IPS-20b (cell line): ENCODE results near the gene PHLPP1.

Source experiments
- H3K27ac ChIP-seq: one replicate; pipeline ENCODE4 v1.5.1; 2013; ENCODE audit warnings: low read length
- H3K27me3 ChIP-seq: 2 replicates; pipeline ENCODE4 v1.6.1; 2013; ENCODE audit warnings: mild to moderate bottlenecking, low read length, inconsistent platforms; ENCODE audit not compliant: insufficient read depth
- H3K36me3 ChIP-seq: 2 replicates; pipeline ENCODE4 v1.6.1; 2013; ENCODE audit warnings: low read depth, mild to moderate bottlenecking, inconsistent platforms, low read length, moderate library complexity; ENCODE audit not compliant: insufficient read depth
- H3K4me1 ChIP-seq: 2 replicates; pipeline ENCODE4 v1.6.1; 2013; ENCODE audit warnings: mild to moderate bottlenecking, control low read depth, inconsistent platforms, low read length, moderate library complexity; ENCODE audit not compliant: insufficient read depth
- H3K4me3 ChIP-seq: 2 replicates; pipeline ENCODE4 v1.5.1; 2013; ENCODE audit warnings: mild to moderate bottlenecking, low read length, inconsistent platforms
- H3K9ac ChIP-seq: 2 replicates; pipeline ENCODE4 v1.6.1; 2013; ENCODE audit warnings: low read depth, mild to moderate bottlenecking, inconsistent platforms, low read length, moderate library complexity
- H3K9me3 ChIP-seq: 2 replicates; pipeline ENCODE4 v1.6.1; 2013; ENCODE audit warnings: mild to moderate bottlenecking, low read depth, low read length, inconsistent platforms; ENCODE audit not compliant: insufficient read depth

Gene PHLPP1

DNA sequence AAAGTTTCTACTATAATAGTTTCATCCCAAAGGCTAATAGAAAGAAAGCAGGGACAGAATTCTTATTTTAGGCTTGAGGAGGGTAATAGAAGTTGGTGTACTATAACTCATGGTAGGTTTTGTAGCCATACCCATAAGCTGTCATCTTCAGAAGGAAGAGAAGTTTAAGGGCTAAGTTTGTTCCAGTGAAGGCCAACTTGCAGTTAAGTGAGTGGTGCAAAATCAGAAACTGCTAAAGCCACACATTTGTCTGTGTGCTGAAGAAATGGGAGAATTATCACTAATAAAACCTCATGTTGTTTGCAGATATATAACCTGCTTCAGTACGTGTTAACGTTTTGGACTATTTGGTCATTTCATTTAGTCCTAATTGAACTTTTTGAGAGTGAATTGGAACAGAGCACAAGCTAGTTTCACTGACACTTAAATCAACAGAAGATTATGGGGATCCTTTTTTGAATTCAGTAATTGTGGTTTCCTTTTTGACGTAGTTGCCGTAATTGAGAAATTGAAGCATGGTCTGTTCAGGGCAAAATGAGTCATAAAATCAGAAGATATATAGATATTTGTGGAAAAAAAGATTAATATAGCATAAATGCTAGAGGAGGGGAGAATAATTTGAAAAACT lies 69.1 kb downstream of the PHLPP1 start:
- Histone ChIP-seq H3K9me3 (no peaks in the 10 kb centered on the region), H3K9ac (no peak overlapping the region), H3K27me3 (no peaks in the 10 kb centered on the region), H3K27ac (no peak overlapping the region), H3K4me1 (peaks cover 73% of the 10 kb centered on the region), H3K4me3 (no peak overlapping the region), H3K36me3 (no peaks in the 10 kb centered on the region)

DNA sequence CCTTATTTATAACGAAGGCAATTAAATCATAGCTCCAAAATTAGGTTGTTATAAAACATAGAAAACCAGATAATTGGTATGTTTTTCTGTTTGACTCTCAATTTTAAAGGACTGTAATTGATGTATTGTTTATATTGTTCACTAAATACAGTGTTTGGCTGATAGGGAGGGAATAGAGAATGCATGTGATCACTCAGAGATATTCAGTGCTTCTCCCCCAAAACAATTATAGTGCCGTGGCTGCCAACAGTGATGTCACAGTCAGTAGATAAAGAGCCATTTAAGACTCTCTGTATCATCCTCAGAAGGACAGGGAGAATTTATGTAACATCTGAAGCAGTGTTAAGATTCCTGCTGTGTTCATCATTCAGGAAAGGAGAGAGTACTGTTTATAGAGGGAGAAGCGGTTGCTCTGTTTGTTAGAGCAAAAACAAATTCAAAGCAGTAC lies 69.6 kb downstream of the PHLPP1 start:
- H3K27ac ChIP-seq, result no peak overlapping the region
- H3K27me3 ChIP-seq, result no peaks in the 10 kb centered on the region
- H3K4me1 ChIP-seq, result peaks cover 74% of the 10 kb centered on the region
- H3K36me3 ChIP-seq, result no peaks in the 10 kb centered on the region
- peak overlapping the region; percentile 29; the same call in 1 of the 2 replicates for H3K9ac ChIP-seq
- no peaks in the 10 kb centered on the region for H3K9me3 ChIP-seq
- no peak overlapping the region for H3K4me3 ChIP-seq

DNA sequence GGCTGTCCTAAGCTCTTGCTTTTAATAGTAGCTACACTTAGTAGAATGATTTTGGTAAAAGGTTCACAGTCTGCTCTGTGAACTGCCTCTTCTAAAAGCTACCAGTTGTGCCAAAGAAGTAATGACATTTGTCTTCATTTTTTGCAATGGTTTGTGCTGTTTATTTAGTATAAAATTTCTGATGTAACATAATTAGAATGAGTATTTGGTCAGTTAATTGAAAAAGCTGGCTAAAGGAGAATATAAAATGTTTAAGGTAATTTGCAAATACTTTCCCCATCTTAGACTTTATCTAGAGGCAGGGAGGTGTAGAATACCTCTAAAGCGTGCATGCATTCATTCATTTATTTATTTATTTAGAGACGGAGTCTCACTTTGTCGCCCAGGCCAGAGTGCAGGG lies 71.3 kb downstream of the PHLPP1 start:
- peaks cover 73% of the 10 kb centered on the region for H3K4me1 ChIP-seq
- no peak overlapping the region for H3K27ac ChIP-seq
- no peaks in the 10 kb centered on the region for H3K27me3 ChIP-seq
- no peaks in the 10 kb centered on the region for H3K9me3 ChIP-seq
- no peak overlapping the region for H3K4me3 ChIP-seq
- H3K36me3 ChIP-seq, result no peaks in the 10 kb centered on the region
- no peak overlapping the region for H3K9ac ChIP-seq

DNA sequence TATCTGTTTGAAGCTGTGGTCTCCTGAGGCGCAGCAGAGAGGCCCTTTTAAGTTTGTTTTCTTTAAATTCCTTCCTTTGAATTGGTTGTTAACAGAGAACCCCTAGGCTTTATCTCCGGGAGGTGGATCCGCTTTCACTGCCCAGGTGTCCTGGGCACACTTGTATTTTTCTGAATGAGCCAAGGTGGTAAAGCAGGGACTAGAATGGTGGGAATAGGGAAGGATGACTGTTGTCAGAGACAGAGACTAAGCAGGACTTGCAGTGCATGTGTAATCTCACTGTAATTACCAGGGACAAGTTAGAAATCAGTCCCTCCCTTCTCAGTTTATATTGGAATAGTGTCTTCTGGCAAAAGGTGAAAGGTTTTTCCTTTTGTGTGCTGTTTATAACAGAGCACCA lies 72.8 kb downstream of the PHLPP1 start:
- H3K36me3 ChIP-seq, result no peaks in the 10 kb centered on the region
- H3K9me3 ChIP-seq, result no peaks in the 10 kb centered on the region
- peak overlapping the region; percentile 46; the same call in 1 of the 2 replicates for H3K4me3 ChIP-seq
- H3K27ac ChIP-seq, result no peak overlapping the region
- H3K4me1 ChIP-seq, result peaks cover 66% of the 10 kb centered on the region
- H3K27me3 ChIP-seq, result no peaks in the 10 kb centered on the region
- H3K9ac ChIP-seq, result peak overlapping the region; percentile 30; the same call in 1 of the 2 replicates

DNA sequence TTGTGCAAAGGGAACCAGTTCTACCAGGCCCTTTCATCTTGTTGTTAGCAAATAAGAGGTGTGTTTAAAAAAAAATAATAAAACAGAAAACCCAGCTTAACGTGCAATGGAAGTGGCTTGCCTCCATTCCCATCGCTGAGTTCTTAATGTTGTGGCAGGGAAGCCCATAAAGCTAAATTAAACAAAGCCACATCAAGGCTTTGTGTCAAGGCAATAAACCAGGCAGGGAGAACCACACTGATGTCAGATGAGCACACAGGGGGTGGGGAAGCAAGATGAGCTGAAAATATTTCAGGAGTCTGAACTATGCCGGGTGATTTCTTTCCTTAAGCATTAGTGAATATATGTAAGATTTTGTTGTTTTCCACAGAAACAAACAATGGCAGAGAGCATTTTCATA lies 73.5 kb downstream of the PHLPP1 start:
- Histone ChIP-seq H3K27ac (no peak overlapping the region), H3K4me1 (peaks cover 74% of the 10 kb centered on the region), H3K4me3 (0 out of 2 replicates have a peak overlapping the region, but pooled peaks have one; percentile 46), H3K27me3 (no peaks in the 10 kb centered on the region), H3K36me3 (no peaks in the 10 kb centered on the region), H3K9ac (peak overlapping the region; percentile 45; the same call in 1 of the 2 replicates), H3K9me3 (no peaks in the 10 kb centered on the region)

DNA sequence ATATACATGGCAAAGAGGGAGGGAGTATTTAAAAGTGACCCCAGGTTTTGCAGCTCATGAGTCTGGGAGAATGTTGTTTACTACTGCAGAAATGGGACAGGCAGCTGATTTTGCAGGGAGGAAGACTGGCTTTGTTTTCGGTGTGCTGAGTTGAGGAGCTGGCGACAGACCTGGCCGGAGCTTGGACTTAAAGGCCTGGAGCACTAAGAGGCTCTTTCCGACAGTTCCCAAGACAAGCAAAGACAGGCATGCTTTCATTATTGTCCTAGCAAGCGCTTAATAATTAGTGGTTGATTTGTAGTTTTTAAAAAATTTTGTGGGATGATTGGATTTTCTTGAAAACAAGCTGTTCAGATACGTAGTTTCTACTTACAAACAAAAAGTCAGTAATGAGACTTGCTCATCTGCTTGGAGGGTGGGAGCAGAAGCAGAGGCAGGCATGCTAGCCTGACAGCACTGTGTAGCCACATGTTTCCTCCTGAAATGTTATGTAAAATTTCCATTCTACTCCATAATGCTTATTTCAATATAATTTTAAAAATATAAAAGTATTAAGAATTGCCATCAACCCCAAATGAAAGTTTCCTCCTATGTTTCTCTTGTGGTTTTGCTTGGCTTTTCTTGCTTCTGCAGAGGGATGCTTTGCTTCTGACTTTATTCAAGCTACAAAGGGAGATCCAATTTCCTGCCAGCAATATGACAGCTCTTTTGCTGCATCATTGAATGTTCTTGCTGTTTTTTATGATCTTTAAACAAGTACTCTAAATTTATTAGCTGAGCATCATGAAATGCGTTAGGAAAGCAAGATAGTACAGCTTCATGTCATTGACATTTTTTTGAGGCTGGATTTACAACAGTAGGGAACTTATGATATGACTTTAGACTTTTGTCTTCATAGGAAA lies 75.8 kb downstream of the PHLPP1 start:
- peaks cover 68% of the 10 kb centered on the region for H3K4me1 ChIP-seq
- no peaks in the 10 kb centered on the region for H3K36me3 ChIP-seq
- no peaks in the 10 kb centered on the region for H3K27me3 ChIP-seq
- no peaks in the 10 kb centered on the region for H3K9me3 ChIP-seq
- peak overlapping the region; percentile 26 for H3K27ac ChIP-seq
- H3K4me3 ChIP-seq, result no peak overlapping the region
- 0 out of 2 replicates have a peak overlapping the region, but pooled peaks have one; percentile 10 for H3K9ac ChIP-seq

DNA sequence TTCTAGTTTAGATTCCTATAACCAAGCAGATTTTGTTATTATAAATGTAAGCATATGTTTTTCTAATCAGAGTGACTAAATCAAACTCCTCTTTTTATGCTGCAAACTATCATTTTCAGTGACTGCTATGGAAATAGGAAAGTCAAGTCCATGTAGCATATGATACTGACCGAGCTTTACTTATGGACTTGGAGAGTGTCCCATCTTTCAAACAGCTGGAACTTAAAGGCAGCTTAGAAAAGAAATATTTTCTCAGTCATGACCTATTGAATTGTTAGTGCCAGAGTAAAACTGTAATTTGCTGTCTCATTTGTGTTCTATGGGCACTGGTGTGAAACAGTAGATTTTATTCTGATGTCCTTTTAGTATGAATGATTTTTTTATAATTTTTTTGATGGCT lies 76.7 kb downstream of the PHLPP1 start:
- Histone ChIP-seq H3K27ac (no peak overlapping the region), H3K9ac (no peak overlapping the region), H3K27me3 (no peaks in the 10 kb centered on the region), H3K9me3 (no peaks in the 10 kb centered on the region), H3K36me3 (no peaks in the 10 kb centered on the region), H3K4me3 (no peak overlapping the region), H3K4me1 (peaks cover 60% of the 10 kb centered on the region)

DNA sequence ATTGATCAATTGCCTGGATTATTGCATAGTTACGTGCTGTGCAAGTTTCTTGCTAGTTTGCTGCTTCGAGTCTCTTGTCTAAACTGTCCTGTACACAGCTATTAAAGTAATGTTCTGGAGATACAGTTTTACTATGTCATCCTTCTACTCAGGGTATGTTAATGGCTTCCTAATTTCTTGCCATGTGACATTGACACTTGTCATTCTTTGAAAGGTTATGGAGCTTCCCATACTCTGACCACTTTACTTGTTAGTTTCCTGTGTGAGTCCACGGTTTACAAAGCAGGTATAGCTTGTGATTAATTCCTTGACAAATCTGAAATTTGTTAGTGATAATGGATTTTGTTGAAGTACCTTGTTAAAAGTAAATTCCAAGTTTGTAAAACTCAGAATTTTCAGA lies 80.5 kb downstream of the PHLPP1 start:
- H3K4me1 ChIP-seq, result peaks cover 62% of the 10 kb centered on the region
- H3K36me3 ChIP-seq, result no peaks in the 10 kb centered on the region

DNA sequence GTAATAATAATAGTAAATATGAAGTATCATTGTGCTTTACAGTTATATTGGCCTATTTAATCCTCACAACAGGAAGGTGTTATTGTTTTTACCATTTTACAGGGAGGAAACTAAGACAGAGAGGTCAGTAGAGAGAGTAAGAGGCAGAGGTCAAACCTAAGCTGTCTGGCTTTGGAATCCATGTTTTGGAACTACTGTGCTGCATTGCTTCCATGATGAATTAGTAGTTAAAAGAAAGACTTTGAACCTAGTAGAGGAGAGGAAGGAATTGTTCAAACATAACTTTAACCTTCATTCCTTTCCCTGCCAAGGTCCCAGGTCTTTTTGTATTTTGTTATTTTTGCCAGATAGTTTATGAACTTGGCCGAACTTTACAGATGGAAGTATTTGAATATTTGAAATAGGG lies 80.9 kb downstream of the PHLPP1 start:
- H3K36me3 ChIP-seq, result no peaks in the 10 kb centered on the region
- H3K4me3 ChIP-seq, result no peak overlapping the region
- H3K9ac ChIP-seq, result no peak overlapping the region; the same call in 1 of the 2 replicates
- H3K9me3 ChIP-seq, result no peaks in the 10 kb centered on the region
- H3K27me3 ChIP-seq, result no peaks in the 10 kb centered on the region
- H3K4me1 ChIP-seq, result peaks cover 59% of the 10 kb centered on the region
- H3K27ac ChIP-seq, result no peak overlapping the region

More for the DNA sequence above, 80.5 kb downstream of the PHLPP1 start:
- Histone ChIP-seq H3K27me3 (no peaks in the 10 kb centered on the region), H3K4me3 (no peak overlapping the region), H3K9ac (no peak overlapping the region; the same call in 1 of the 2 replicates), H3K9me3 (no peaks in the 10 kb centered on the region), H3K27ac (no peak overlapping the region)

DNA sequence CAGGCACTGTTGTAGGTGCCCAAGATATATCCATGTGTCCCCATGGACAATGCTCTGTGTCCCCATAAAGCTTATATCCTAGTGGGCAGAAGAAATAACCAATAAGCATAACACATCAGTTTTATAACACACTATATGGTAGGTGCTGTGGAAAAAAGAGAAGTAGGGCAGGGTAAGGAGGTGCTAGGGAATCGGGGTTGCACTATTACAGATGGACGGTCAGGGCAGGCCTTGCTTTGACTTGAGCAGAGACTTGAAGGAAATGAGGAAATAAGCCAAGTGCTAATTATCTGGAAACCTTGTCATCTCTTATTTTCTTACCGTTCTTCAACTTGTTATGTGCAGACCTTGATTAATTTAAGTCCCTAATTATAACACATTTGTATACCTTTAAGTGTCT lies 82.0 kb downstream of the PHLPP1 start:
- no peaks in the 10 kb centered on the region for H3K36me3 ChIP-seq
- no peaks in the 10 kb centered on the region for H3K9me3 ChIP-seq
- peaks cover 64% of the 10 kb centered on the region for H3K4me1 ChIP-seq
- no peaks in the 10 kb centered on the region for H3K27me3 ChIP-seq
- no peak overlapping the region for H3K27ac ChIP-seq
- no peak overlapping the region for H3K9ac ChIP-seq
- no peak overlapping the region for H3K4me3 ChIP-seq

DNA sequence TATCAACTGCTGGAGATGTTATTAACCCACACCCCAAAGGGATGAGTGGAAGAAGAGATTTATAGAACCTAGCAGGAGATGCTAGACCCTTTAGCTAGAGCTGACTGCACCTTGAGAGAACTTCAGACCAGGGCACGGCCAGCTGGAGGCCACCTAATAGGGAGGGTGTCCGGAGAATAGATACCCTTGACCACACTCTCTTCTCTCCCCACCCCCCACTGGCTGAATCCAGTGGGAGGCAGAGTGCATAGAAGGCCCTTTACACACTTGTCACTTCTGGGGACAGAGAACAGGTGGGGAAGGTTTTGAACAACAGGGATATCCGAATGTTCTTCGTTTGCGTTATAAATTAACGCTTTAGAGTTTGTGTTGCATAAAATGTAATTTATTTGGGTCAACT lies 84.6 kb downstream of the PHLPP1 start:
- Histone ChIP-seq H3K27ac (no peak overlapping the region), H3K27me3 (no peaks in the 10 kb centered on the region), H3K9me3 (no peaks in the 10 kb centered on the region), H3K36me3 (no peaks in the 10 kb centered on the region), H3K4me3 (peak overlapping the region; percentile 33), H3K4me1 (peaks cover 45% of the 10 kb centered on the region), H3K9ac (no peak overlapping the region)

DNA sequence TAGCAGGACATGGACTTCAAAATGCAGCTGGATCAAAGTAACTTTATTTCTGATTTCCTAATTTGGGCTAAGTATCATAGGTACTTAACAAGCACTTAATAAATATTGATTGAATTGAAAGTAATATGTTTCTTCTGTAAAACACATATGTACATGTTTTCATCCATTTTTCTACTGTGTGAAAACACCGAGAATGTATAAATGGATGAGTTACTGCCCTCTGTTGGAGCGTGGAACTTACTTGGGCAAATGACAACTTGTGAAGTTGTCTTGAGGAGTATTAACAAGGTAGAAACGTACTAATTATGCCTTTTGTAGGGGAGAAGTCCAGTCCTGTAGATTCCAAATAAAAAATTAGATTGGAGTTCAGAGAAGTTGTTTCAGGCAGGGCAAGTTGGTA lies 87.2 kb downstream of the PHLPP1 start:
- H3K36me3 ChIP-seq, result no peaks in the 10 kb centered on the region

More for the DNA sequence above, 87.2 kb downstream of the PHLPP1 start:
- no peak overlapping the region for H3K4me3 ChIP-seq
- H3K27me3 ChIP-seq, result no peaks in the 10 kb centered on the region
- H3K4me1 ChIP-seq, result peaks cover 40% of the 10 kb centered on the region
- no peak overlapping the region for H3K9ac ChIP-seq
- H3K9me3 ChIP-seq, result no peaks in the 10 kb centered on the region
- H3K27ac ChIP-seq, result no peak overlapping the region
